ENCODE measurements around the gene AGK. TPM values are rescaled to one million over a fixed set of nuclear protein-coding genes. Genes with fewer than 3 reads are reported as not detected.

The AGK gene
- total RNA-seq, 1 experiment from 2014 or later, result 32.6 TPM

- H3K27ac ChIP-seq (ENCODE audit: low read length), result no peak overlapping the region
- no peak overlapping the region for H3K4me3 ChIP-seq (ENCODE audit: low read depth in 2 of 2, low read length in 2 of 2)
- in situ Hi-C loops (cut with HindIII; ENCODE audit: low pct_unique_long_range_greater_than_20kb, low sequenced_read_pairs), result no loop called here
- DNase-seq (ENCODE audit: low read depth, low spot score) (no peak), ATAC-seq (no peak)
- intact Hi-C loops (cut with micrococcal nuclease; ENCODE audit: unreplicated experiment), result no loop called here
- peaks cover 10% of the 10 kb centered on the region for H3K27me3 ChIP-seq (ENCODE audit: control insufficient read depth, insufficient read depth, low read length)
- BruUV-seq (replicated peaks), result no TSS peak
- CTCF ChIA-PET, result no interaction called here
- no peaks in the 10 kb centered on the region for H3K36me3 ChIP-seq (ENCODE audit: control insufficient read depth, insufficient read depth, low read length)
- TF ChIP-seq SIN3A (IDR thresholded peaks at IDR 0.05; ENCODE audit: borderline replicate concordance, insufficient read depth, low read depth, low read length), result no peak
- TF ChIP-seq TCF7L2 (IDR thresholded peaks at IDR 0.05; ENCODE audit: low read depth, low read length), result no peak
- TF ChIP-seq CTCF (IDR thresholded peaks at IDR 0.05), result no peak
- TF ChIP-seq POLR2AphosphoS5 (IDR thresholded peaks at IDR 0.05; ENCODE audit: low read depth, low read length), result no peak
- TF ChIP-seq REST (IDR thresholded peaks at IDR 0.05; ENCODE audit: insufficient read depth in 1 of 2, low read depth in 2 of 2, low read length in 1 of 2), result no peak
- H3K4me1 ChIP-seq (ENCODE audit: control insufficient read depth, insufficient read depth, low read length), result peaks cover 3% of the 10 kb centered on the region; the same call in 1 of the 2 replicates
- no peaks in the 10 kb centered on the region for H3K9me3 ChIP-seq (ENCODE audit: control insufficient read depth, insufficient read depth, low read depth, low read length)
- POLR2A ChIA-PET, result no interaction called here
Measured at GRCh38 chr7:141704112-141704511, 152.9 kb downstream of the AGK start.

- ChIA-PET POLR2A (no interaction called here), CTCF (no interaction called here)
- no peak for TF ChIP-seq CTCF (IDR thresholded peaks at IDR 0.05)
- no peak for TF ChIP-seq TCF7L2 (IDR thresholded peaks at IDR 0.05; ENCODE audit: low read depth, low read length)
- TF ChIP-seq POLR2AphosphoS5 (IDR thresholded peaks at IDR 0.05; ENCODE audit: low read depth, low read length), result no peak
- no peak for TF ChIP-seq SIN3A (IDR thresholded peaks at IDR 0.05; ENCODE audit: borderline replicate concordance, insufficient read depth, low read depth, low read length)
- TF ChIP-seq REST (IDR thresholded peaks at IDR 0.05; ENCODE audit: insufficient read depth in 1 of 2, low read depth in 2 of 2, low read length in 1 of 2), result no peak
- BruUV-seq (replicated peaks), result no TSS peak
- Histone ChIP-seq H3K9me3 (ENCODE audit: control insufficient read depth, insufficient read depth, low read depth, low read length) (no peaks in the 10 kb centered on the region), H3K27ac (ENCODE audit: low read length) (no peak overlapping the region), H3K4me1 (ENCODE audit: control insufficient read depth, insufficient read depth, low read length) (peaks cover 3% of the 10 kb centered on the region; the same call in 1 of the 2 replicates), H3K36me3 (ENCODE audit: control insufficient read depth, insufficient read depth, low read length) (no peaks in the 10 kb centered on the region), H3K4me3 (ENCODE audit: low read depth in 2 of 2, low read length in 2 of 2) (no peak overlapping the region), H3K27me3 (ENCODE audit: control insufficient read depth, insufficient read depth, low read length) (peaks cover 10% of the 10 kb centered on the region)
- DNase-seq (ENCODE audit: low read depth, low spot score) (no peak), ATAC-seq (no peak)
- intact Hi-C loops (cut with micrococcal nuclease; ENCODE audit: unreplicated experiment) (no loop called here), in situ Hi-C loops (cut with HindIII; ENCODE audit: low pct_unique_long_range_greater_than_20kb, low sequenced_read_pairs) (no loop called here)
Measured at GRCh38 chr7:141704741-141705140, 153.5 kb downstream of the AGK start.

Other genes starting within 250 kb of the AGK start
- gene DENND11, start 150.8 kb downstream of the AGK start, total RNA-seq (2021; ENCODE audit: unreplicated experiment), result 10.4 TPM
- not detected for gene WEE2, start 156.9 kb downstream of the AGK start, total RNA-seq (2021; ENCODE audit: unreplicated experiment)
- 174 TPM for gene SSBP1, start 186.9 kb downstream of the AGK start, total RNA-seq (2021; ENCODE audit: unreplicated experiment)
- 0.49 TPM for gene TAS2R3, start 212.7 kb downstream of the AGK start, total RNA-seq (2021; ENCODE audit: unreplicated experiment)
- gene TAS2R4, start 225.3 kb downstream of the AGK start, total RNA-seq (2021; ENCODE audit: unreplicated experiment), result 0.57 TPM
- gene TAS2R5, start 238.8 kb downstream of the AGK start, total RNA-seq (2021; ENCODE audit: unreplicated experiment), result 0.77 TPM

All from Panc1 (cell line).